Kidney epithelial cell (primary cell): ENCODE data around the gene SCN4A. TPM values are rescaled to one million over a fixed set of nuclear protein-coding genes. Genes with fewer than 3 reads are reported as not detected.

Experiments
- DNase-seq: peaks from one replicate; pipeline ENCODE4 v3.0.0-alpha.2; 2010; ENCODE audit warnings: low read depth
- H3K27me3 ChIP-seq: 2 replicates; pipeline ENCODE4 v1.6.0; 2011; ENCODE audit warnings: low read length; ENCODE audit not compliant: control insufficient read depth, insufficient read depth
- H3K36me3 ChIP-seq: 2 replicates; pipeline ENCODE4 v1.5.1; 2011; ENCODE audit warnings: low read length; ENCODE audit not compliant: control insufficient read depth, insufficient read depth
- H3K4me3 ChIP-seq: 2 replicates; pipeline ENCODE4 v1.5.1; 2011; ENCODE audit warnings: low read depth, mild to moderate bottlenecking, control low read depth, low read length
- total RNA-seq: library from RNA; depleted of rRNA; stranded (reverse); fragments of >200 nt; gene quantifications from 2 replicates; pipeline ENCODE4 v1.2.3, GENCODE V29; 2015
- TF ChIP-seq, protein P1 (sequence below): IDR thresholded peaks from 2 replicates; pipeline ENCODE4 v1.5.1; 2011; ENCODE audit warnings: mild to moderate bottlenecking, moderate library complexity, low read length, control low read depth, inconsistent platforms; ENCODE audit not compliant: insufficient read depth, poor library complexity, severe bottlenecking

Gene SCN4A
- total RNA-seq, 1 donor from 2014 or later: 0.33 TPM

DNA sequence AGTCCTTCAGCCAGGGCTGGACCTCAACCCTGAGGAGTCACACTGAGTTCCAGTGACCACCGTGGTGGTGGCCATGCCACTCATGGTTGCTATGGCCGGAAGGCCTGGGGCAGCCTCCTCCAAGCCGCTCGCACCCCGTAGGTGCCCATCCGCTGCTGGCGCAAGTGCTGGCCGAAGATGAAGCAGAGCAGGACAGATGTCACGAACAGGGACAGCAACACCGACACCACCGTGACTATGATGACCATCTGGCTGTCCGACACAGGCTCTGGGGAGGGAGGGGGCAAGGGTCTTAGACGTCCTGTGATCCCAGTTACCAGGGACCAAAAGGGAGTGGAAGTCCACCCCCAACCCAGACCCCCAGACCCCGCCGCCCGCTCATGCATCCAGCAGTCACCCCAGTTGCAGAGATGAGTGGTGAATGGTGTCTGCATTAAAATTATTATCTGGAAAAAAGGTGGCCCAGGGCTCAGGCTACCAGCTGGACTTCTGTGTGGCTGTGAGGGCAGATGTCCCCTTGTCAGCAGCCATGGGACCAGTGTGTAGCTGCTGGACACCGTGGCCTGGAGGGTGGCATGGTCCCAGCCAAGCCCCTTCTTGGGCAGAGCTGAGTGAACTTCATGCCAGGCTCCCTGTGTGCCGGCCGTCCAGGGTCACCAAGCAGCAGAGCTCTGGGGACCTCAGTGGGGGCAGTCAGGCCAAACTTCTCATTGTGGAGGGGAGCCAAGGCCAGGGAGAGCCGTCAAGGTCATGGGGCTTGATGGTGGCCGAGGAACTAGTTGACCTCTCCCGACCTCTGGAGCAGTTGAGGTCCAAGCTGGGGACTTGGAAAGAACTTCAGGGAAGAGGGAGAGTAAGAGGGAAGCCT, 30.2 kb upstream of the SCN4A start:
- Histone ChIP-seq H3K27me3 (peaks cover 16% of the 10 kb centered on the region), H3K36me3 (no peaks in the 10 kb centered on the region), H3K4me3 (no peak overlapping the region)
- no peak for DNase-seq
- TF ChIP-seq, protein P1, sequence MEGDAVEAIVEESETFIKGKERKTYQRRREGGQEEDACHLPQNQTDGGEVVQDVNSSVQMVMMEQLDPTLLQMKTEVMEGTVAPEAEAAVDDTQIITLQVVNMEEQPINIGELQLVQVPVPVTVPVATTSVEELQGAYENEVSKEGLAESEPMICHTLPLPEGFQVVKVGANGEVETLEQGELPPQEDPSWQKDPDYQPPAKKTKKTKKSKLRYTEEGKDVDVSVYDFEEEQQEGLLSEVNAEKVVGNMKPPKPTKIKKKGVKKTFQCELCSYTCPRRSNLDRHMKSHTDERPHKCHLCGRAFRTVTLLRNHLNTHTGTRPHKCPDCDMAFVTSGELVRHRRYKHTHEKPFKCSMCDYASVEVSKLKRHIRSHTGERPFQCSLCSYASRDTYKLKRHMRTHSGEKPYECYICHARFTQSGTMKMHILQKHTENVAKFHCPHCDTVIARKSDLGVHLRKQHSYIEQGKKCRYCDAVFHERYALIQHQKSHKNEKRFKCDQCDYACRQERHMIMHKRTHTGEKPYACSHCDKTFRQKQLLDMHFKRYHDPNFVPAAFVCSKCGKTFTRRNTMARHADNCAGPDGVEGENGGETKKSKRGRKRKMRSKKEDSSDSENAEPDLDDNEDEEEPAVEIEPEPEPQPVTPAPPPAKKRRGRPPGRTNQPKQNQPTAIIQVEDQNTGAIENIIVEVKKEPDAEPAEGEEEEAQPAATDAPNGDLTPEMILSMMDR: no peak

DNA sequence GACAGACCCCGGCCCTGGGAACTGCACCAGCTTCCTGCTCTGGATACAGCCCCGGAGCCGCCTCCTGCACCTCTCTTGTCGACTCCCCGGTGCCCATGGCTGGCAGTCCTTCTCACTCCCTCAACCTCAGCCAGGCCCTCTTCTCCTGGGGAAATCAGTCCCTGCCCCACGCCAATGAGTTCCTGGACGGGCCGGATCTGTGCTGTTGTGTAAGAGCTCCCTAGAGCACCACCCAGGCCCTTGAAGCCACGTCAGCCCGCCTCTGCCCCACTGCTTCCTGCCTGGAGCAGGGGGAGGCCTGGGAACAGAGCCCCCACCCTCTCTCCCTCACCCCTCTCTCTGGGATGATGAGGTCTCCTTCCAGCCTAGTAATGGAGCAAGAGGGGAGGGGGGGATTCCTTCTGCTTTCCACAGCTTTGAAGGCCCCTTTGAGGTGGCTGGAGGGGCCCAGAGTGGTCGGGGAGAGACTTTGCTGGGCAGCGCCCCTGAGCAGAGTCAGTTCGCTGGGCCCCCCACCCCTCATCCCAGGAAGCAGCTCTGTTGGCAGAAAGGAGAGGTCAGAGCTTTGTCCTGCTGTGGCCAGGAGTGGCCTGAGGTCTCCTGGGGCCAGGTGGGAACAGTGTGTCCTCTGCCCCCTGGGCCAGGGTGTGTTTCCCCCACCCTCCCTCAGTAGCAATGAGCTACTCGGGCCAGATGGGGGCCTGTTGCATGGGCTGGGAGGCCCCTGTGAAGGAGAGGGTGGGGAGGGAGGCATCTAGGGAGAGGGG, 29.2 kb upstream of the SCN4A start:
- Histone ChIP-seq H3K36me3 (no peaks in the 10 kb centered on the region), H3K27me3 (peaks cover 24% of the 10 kb centered on the region), H3K4me3 (no peak overlapping the region)
- TF ChIP-seq, protein P1: no peak
- no peak for DNase-seq

DNA sequence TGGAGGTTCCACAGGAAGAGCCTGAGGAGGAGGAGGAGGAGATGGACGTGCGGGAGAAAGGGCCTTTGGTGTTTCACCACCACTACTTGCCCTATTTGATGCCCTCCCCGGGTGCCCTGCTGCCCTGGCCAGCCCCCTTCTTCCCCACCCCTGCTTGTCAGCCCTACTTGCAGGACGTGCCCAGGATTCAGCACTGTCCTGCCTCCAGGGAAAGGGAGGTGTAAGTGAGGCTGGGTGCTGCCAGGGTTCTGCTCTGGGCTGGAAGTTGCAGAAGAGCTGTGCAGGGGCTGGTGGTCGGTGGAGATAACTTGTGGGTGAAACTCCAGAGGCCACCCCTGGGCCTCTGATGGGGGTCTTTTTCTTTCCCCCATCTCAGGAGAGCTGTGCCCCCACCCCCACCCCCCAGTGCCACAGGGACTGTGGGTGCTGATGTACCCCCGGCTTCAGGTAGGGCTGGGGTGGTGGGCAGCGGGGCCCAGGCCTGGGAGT, 28.4 kb upstream of the SCN4A start:
- DNase-seq: no peak
- TF ChIP-seq, protein P1: no peak
- Histone ChIP-seq H3K4me3 (no peak overlapping the region), H3K36me3 (no peaks in the 10 kb centered on the region), H3K27me3 (peaks cover 22% of the 10 kb centered on the region)

DNA sequence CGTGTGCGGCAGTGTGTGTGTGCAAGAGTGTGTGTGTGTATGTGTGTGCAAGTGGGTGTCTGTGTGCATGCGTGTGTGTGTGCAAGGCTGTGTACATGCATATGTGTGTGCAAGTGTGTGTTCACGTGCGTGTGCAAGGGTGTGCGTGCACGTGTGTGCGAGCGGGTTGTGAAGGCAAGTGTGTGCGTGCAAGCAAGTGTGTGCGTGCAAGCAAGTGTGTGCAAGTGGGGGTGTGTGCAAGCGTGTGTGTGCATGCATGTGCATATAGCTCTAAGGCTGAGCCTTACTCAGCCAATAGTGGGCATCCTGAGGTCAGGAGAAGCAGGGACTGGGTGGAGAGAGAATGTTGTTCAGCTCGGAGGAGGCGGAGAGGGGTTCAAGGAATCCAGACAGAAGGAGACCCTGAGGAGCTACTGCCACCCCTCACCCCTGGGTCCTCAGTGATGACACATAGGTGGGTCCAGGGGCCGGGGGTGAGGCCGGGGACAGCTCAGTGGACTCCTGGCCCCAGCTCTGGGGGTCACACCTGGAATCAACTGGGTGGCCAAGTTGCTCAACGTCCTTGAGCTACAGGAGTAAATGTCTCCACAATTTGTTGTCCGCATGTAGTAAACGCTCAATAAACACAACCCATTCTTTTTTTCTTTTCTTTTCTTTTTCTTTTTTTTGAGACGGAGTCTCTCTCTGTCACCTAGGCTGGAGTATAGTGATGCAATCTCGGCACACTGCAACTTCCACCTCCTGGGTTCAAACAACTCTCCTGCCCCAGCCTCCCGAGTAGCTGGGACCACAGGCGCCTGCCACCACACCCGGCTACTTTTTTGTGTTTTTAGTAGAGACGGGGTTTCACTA, 27.2 kb upstream of the SCN4A start:
- TF ChIP-seq, protein P1: no peak
- no peak overlapping the region for H3K4me3 ChIP-seq
- H3K36me3 ChIP-seq: no peaks in the 10 kb centered on the region

DNA sequence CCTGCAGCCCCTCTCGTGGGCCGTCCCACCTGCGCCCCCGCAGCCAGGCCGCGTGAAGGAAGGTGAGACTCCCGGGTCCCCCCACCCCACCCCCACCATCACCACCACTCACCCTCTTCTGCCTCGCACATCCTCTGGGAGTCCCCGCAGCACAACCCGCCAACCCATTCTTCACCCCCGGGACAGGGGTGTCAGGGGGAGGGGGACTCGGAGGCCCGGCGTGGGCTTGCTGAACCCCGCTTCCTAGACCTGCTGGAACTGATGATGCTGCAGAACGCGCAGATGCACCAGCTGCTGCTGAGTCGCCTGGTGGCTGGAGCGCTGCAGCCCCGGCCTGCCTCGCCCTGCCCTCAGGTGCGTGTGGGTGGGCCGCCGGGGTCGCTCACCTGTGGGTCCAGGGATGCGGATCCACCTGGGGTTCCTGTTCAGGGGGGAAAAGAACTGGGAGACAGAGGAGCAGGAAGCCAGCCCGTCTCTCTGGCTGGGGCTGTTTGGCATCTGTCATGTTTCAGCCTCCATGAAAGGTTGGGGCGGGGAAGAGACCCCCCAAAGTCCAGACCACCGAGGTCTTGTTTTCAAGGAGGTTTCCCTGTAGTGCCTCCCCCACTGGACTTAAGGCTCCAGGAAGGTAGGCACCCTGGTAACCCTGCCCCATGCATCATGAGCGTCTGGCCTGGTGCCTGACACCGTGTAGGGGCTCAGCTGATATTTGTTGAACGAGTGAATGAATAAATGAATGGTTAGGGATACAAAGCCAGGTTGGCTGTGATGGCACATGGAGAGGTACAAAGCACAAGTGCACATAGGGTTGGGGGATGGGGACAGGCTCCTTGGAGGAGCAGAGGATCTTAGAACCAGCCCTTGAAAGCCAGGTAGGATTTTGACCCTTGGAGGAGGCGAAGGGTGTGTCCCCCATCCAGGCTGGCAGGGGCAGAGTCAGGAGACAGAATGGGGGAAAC, 26.3 kb upstream of the SCN4A start:
- H3K4me3 ChIP-seq: peak overlapping the region; percentile 64
- no peaks in the 10 kb centered on the region for H3K36me3 ChIP-seq
- peaks cover 25% of the 10 kb centered on the region for H3K27me3 ChIP-seq
- TF ChIP-seq, protein P1: no peak
- DNase-seq: no peak

More for the DNA sequence above, 27.2 kb upstream of the SCN4A start:
- H3K27me3 ChIP-seq: peaks cover 25% of the 10 kb centered on the region
- DNase-seq: no peak
